Caco-2 (cell line): ENCODE data around the gene CEP164. TPM values are rescaled to one million over a fixed set of nuclear protein-coding genes. Genes with fewer than 3 reads are reported as not detected.

ENCODE experiments used
- BruUV-seq: library from RNA; stranded (reverse); fragments of 400-500 nt; replicated peaks from 2 replicates; lab custom pipeline; 2021; lab: Mats Ljungman, UMichigan
- CTCF ChIA-PET: fragments of 300-600 bp; sonication (Branson Sonifier 250); formaldehyde crosslinking; loops from one replicate; lab custom pipeline; 2022; ENCODE audit warnings: antibody characterized with exemption; lab: Charles Lee
- POLR2A ChIA-PET: fragments of 300-600 bp; sonication (Branson Sonifier 250); formaldehyde crosslinking; loops from one replicate; lab custom pipeline; 2022; ENCODE audit warnings: antibody characterized with exemption; lab: Charles Lee
- DNase-seq, 2 experiments: peaks; one replicate each; pipeline versions ENCODE4 v3.0.0 to v3.0.0-alpha.2; 2020 to 2022
- H3K27me3 ChIP-seq: replicated peaks from 2 replicates; pipeline ENCODE4 v1.6.0; 2011; ENCODE audit warnings: low read length; ENCODE audit not compliant: control insufficient read depth, insufficient read depth
- H3K36me3 ChIP-seq: 2 replicates; pipeline ENCODE4 v1.5.1; 2011; ENCODE audit warnings: low read length; ENCODE audit not compliant: control insufficient read depth, insufficient read depth
- H3K4me1 ChIP-seq: fragments of 250-450 bp; sonication (Bioruptor Pico); 2 replicates; pipeline ENCODE4 v1.5.1; 2020; ENCODE audit warnings: mild to moderate bottlenecking
- H3K4me3 ChIP-seq: 2 replicates; pipeline ENCODE4 v1.5.1; 2011; ENCODE audit warnings: low read depth, mild to moderate bottlenecking, control low read depth, low read length
- H3K9me3 ChIP-seq: fragments of 250-450 bp; sonication (Bioruptor Pico); 2 replicates; pipeline ENCODE4 v1.5.1; 2020; ENCODE audit warnings: mild to moderate bottlenecking, moderate library complexity
- H3K27ac Mint-ChIP-seq: one replicate; pipeline ENCODE4 v1.8.0; 2022; ENCODE audit warnings: mixed read lengths; ENCODE audit not compliant: unreplicated experiment
- H3K27me3 Mint-ChIP-seq: one replicate; pipeline ENCODE4 v1.8.0; 2022; ENCODE audit warnings: mixed read lengths; ENCODE audit not compliant: insufficient read depth, unreplicated experiment
- H3K36me3 Mint-ChIP-seq: one replicate; pipeline ENCODE4 v1.8.0; 2022; ENCODE audit warnings: mild to moderate bottlenecking, mixed read lengths; ENCODE audit not compliant: insufficient read depth, unreplicated experiment
- H3K4me1 Mint-ChIP-seq: one replicate; pipeline ENCODE4 v1.8.0; 2022; ENCODE audit warnings: low read depth, mixed read lengths; ENCODE audit not compliant: unreplicated experiment
- H3K4me3 Mint-ChIP-seq: one replicate; pipeline ENCODE4 v1.8.0; 2022; ENCODE audit warnings: mild to moderate bottlenecking, moderate library complexity, mixed read lengths; ENCODE audit not compliant: unreplicated experiment
- H3K9me3 Mint-ChIP-seq: one replicate; pipeline ENCODE4 v1.8.0; 2022; ENCODE audit warnings: mixed read lengths; ENCODE audit not compliant: unreplicated experiment
- CTCF ChIP-seq, 2 experiments: fragments of 200-600 bp in 1 of 2; IDR thresholded peaks; 1 replicate in 1 of 2; 2 replicates in 1 of 2; pipeline versions ENCODE4 v1.5.1 to v1.8.0; 2011 to 2022; ENCODE audit warnings: antibody characterized with exemption in 1 of 2, control low read depth in 1 of 2, inconsistent platforms in 1 of 2, low read depth in 1 of 2, low read length in 1 of 2, mild to moderate bottlenecking in 1 of 2, moderate library complexity in 1 of 2; ENCODE audit not compliant: insufficient read depth in 1 of 2, severe bottlenecking in 1 of 2, unreplicated experiment in 1 of 2
- intact Hi-C: fragments of 100-400 bp; cut with micrococcal nuclease; formaldehyde crosslinking; loops from one replicate; pipeline ENCODE4 v1.10.0; 2022; ENCODE audit not compliant: unreplicated experiment
- total RNA-seq: library from RNA; stranded (reverse); gene quantifications from 2 replicates; pipeline ENCODE4 v1.2.3, GENCODE V29; 2022

CEP164 gene
- total RNA-seq, 1 experiment from 2014 or later = 48.9 TPM

- CTCF ChIA-PET = interaction anchor here (0.5 kb wide), 1 partner anchor 561 kb away, joined by 3 read pairs; no protein-coding TSS in a partner anchor
- intact Hi-C loops = no loop called here
Measured at GRCh38 chr11:117300773-117301172, 26.9 kb upstream of the CEP164 start.

GRCh38 chr11:117302228-117302627 is 25.4 kb upstream of the CEP164 start:
- Mint-ChIP-seq H3K4me3 (no peak overlapping the region), H3K27me3 (no peaks in the 10 kb centered on the region), H3K4me1 (peaks cover 20% of the 10 kb centered on the region), H3K27ac (no peak overlapping the region), H3K9me3 (no peaks in the 10 kb centered on the region), H3K36me3 (no peaks in the 10 kb centered on the region)
- Histone ChIP-seq H3K4me3 (no peak overlapping the region), H3K27me3 (no peaks in the 10 kb centered on the region), H3K4me1 (peaks cover 23% of the 10 kb centered on the region), H3K36me3 (no peaks in the 10 kb centered on the region), H3K9me3 (no peaks in the 10 kb centered on the region)
- ChIA-PET POLR2A (interaction anchor here (0.9 kb wide), 1 partner anchor 26 kb away, joined by 4 read pairs; the partner anchor contains the start of gene CEP164), CTCF (no interaction called here)
- intact Hi-C loops = no loop called here
- BruUV-seq = no TSS peak
- DNase-seq = no peak
- TF ChIP-seq CTCF (IDR thresholded peaks at IDR 0.05; ENCODE audit: insufficient read depth in 1 of 2, low read depth in 1 of 2, low read length in 1 of 2, severe bottlenecking in 1 of 2, unreplicated experiment in 1 of 2) = no peak

More at GRCh38 chr11:117300773-117301172, 26.9 kb upstream of the CEP164 start:
- H3K27ac Mint-ChIP-seq = peak overlapping the region; percentile 0
- Histone ChIP-seq H3K9me3 (no peaks in the 10 kb centered on the region), H3K27me3 (no peaks in the 10 kb centered on the region), H3K4me3 (no peak overlapping the region), H3K36me3 (no peaks in the 10 kb centered on the region), H3K4me1 (peaks cover 23% of the 10 kb centered on the region)
- H3K9me3 Mint-ChIP-seq = no peaks in the 10 kb centered on the region
- no peak for TF ChIP-seq CTCF (IDR thresholded peaks at IDR 0.05; ENCODE audit: insufficient read depth in 1 of 2, low read depth in 1 of 2, low read length in 1 of 2, severe bottlenecking in 1 of 2, unreplicated experiment in 1 of 2)
- peaks cover 20% of the 10 kb centered on the region for H3K4me1 Mint-ChIP-seq
- H3K36me3 Mint-ChIP-seq = no peaks in the 10 kb centered on the region
- POLR2A ChIA-PET = interaction anchor here (0.5 kb wide), 1 partner anchor 21 kb away, joined by 8 read pairs; no protein-coding TSS in a partner anchor
- DNase-seq = peak in 1 of 2 experiments; percentile 27
- no TSS peak for BruUV-seq
- no peak overlapping the region for H3K4me3 Mint-ChIP-seq
- H3K27me3 Mint-ChIP-seq = no peaks in the 10 kb centered on the region

GRCh38 chr11:117303101-117303500 is 24.6 kb upstream of the CEP164 start:
- no peaks in the 10 kb centered on the region for H3K27me3 ChIP-seq
- no peaks in the 10 kb centered on the region for H3K36me3 ChIP-seq
- Mint-ChIP-seq H3K27ac (no peak overlapping the region), H3K9me3 (no peaks in the 10 kb centered on the region), H3K4me3 (no peak overlapping the region), H3K4me1 (peaks cover 20% of the 10 kb centered on the region), H3K36me3 (no peaks in the 10 kb centered on the region), H3K27me3 (no peaks in the 10 kb centered on the region)
- DNase-seq = no peak
- BruUV-seq = no TSS peak
- CTCF ChIA-PET = no interaction called here
- intact Hi-C loops = no loop called here
- TF ChIP-seq CTCF (IDR thresholded peaks at IDR 0.05; ENCODE audit: insufficient read depth in 1 of 2, low read depth in 1 of 2, low read length in 1 of 2, severe bottlenecking in 1 of 2, unreplicated experiment in 1 of 2) = no peak
- H3K9me3 ChIP-seq = no peaks in the 10 kb centered on the region
- peaks cover 23% of the 10 kb centered on the region for H3K4me1 ChIP-seq
- no peak overlapping the region for H3K4me3 ChIP-seq
- POLR2A ChIA-PET = no interaction called here
